ENCODE measurements around the gene NOL3. TPM values are rescaled to one million over a fixed set of nuclear protein-coding genes. Genes with fewer than 3 reads are reported as not detected.

Gene NOL3
- total and polyA plus RNA-seq, 9 of the 15 experiments (the other 6 are each of a cell fraction or from before 2014, with no cell fraction given): 0.45 to 14.0 (median 5.4) TPM

DNA sequence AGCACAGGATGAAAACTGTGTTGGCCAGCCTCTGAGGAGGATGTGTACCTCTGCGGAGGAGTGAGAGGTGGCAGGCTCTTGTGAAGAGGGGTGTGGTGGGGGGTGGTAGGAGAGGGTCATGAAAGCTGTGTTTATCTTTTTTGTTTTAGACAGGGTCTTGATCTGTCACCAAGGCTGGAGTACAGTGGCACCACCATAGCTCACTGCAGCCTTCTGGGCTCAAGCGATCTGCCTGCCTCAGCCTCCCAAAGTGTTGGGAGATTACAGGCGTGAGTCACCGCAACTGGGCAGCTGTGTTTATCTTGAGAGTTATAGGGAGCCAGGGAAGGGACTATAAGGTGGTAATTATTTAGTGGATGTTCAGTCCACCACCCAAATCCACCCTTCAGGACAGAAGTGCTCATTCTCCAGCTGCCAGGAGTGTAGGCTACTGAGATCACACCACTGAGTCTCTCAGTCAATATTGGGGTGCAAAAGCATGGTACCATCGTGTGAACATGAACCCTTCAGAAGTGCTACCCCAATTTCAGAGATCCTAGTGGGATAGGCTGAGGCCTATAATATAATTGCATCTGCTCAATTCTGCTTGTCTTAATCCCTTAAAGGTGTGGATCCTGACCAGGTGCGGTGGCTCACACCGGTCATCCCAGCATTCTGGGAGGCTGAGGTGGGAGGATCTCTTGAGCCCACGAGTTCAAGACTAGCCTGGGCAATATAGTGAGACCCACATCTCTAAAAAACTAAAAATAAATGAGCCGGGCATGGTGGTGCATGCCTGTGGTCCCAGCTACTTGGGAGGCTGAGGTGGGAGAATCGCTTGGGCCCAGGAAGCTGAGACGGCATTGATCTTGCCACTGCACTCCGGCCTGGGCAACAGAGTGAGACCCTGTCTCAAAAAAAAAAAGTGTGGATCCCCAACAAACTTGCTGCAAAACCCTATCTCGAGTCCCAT lies 20.4 kb downstream of the NOL3 start (continued):
- TF ChIP-seq POLR2AphosphoS2 (IDR thresholded peaks at IDR 0.05; ENCODE audit: low read length): no peak
- TF ChIP-seq PCBP2 (IDR thresholded peaks at IDR 0.05; ENCODE audit: low read depth, low read length, poor library complexity, severe bottlenecking): no peak
- no peak for TF ChIP-seq BRCA1 (IDR thresholded peaks at IDR 0.05)
- TF ChIP-seq BRCA1 (CRISPR knock-in tag; IDR thresholded peaks at IDR 0.05): no peak
- TF ChIP-seq, protein P1, sequence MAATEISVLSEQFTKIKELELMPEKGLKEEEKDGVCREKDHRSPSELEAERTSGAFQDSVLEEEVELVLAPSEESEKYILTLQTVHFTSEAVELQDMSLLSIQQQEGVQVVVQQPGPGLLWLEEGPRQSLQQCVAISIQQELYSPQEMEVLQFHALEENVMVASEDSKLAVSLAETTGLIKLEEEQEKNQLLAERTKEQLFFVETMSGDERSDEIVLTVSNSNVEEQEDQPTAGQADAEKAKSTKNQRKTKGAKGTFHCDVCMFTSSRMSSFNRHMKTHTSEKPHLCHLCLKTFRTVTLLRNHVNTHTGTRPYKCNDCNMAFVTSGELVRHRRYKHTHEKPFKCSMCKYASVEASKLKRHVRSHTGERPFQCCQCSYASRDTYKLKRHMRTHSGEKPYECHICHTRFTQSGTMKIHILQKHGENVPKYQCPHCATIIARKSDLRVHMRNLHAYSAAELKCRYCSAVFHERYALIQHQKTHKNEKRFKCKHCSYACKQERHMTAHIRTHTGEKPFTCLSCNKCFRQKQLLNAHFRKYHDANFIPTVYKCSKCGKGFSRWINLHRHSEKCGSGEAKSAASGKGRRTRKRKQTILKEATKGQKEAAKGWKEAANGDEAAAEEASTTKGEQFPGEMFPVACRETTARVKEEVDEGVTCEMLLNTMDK (IDR thresholded peaks at IDR 0.05; ENCODE audit: borderline replicate concordance, insufficient read depth, low read depth, low read length, poor library complexity, severe bottlenecking): no peak
- TF ChIP-seq SP2 (IDR thresholded peaks at IDR 0.05; ENCODE audit: extremely low read depth, low read depth, low read length, poor library complexity, severe bottlenecking): peak; percentile 13
- TF ChIP-seq, protein P2, sequence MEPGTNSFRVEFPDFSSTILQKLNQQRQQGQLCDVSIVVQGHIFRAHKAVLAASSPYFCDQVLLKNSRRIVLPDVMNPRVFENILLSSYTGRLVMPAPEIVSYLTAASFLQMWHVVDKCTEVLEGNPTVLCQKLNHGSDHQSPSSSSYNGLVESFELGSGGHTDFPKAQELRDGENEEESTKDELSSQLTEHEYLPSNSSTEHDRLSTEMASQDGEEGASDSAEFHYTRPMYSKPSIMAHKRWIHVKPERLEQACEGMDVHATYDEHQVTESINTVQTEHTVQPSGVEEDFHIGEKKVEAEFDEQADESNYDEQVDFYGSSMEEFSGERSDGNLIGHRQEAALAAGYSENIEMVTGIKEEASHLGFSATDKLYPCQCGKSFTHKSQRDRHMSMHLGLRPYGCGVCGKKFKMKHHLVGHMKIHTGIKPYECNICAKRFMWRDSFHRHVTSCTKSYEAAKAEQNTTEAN (CRISPR knock-in tag; IDR thresholded peaks at IDR 0.05): no peak
- TF ChIP-seq TCF3 (CRISPR knock-in tag; IDR thresholded peaks at IDR 0.05): peak; percentile 68
- TF ChIP-seq ADNP (tag; IDR thresholded peaks at IDR 0.05): no peak
- TF ChIP-seq CBX1 (IDR thresholded peaks at IDR 0.05; ENCODE audit: low read depth): no peak
- TF ChIP-seq HDAC8 (tag; IDR thresholded peaks at IDR 0.05): no peak
- TF ChIP-seq GATAD2A (IDR thresholded peaks at IDR 0.05): no peak
- no peak for TF ChIP-seq ZNF644 (tag; IDR thresholded peaks at IDR 0.05; ENCODE audit: low read depth)
- no peak for TF ChIP-seq TBL1XR1 (IDR thresholded peaks at IDR 0.05; ENCODE audit: low read length in 2 of 2)
- no peak for TF ChIP-seq TSC22D4 (tag; IDR thresholded peaks at IDR 0.05)
- TF ChIP-seq MCM5 (IDR thresholded peaks at IDR 0.05; ENCODE audit: low read depth): no peak
- TF ChIP-seq CBFA2T2 (conservative IDR thresholded peaks at IDR 0.05): peak; percentile 75
